BJ (cell line): Measurements from ENCODE around the gene FCSK. TPM values are rescaled to one million over a fixed set of nuclear protein-coding genes. Genes with fewer than 3 reads are reported as not detected.
A peak's percentile ranks its signal among the peaks of the same experiment; 100 is the strongest.

Source experiments
- CTCF ChIA-PET: fragments of 350-600 bp; formaldehyde crosslinking; extraction: SDS; loops from one replicate; lab custom pipeline; 2021; ENCODE audit warnings: antibody characterized with exemption, inconsistent platforms; lab: Yijun Ruan, JAX
- POLR2A ChIA-PET: fragments of 300-600 bp; sonication (Branson Sonifier 250); formaldehyde crosslinking; extraction: SDS; loops from one replicate; lab custom pipeline; 2021; ENCODE audit warnings: antibody characterized with exemption; lab: Charles Lee
- DNase-seq: peaks from one replicate; pipeline ENCODE4 v3.0.0-alpha.2; 2011; ENCODE audit warnings: low read depth
- H3K27me3 ChIP-seq: 2 replicates; pipeline ENCODE4 v1.6.0; 2011; ENCODE audit warnings: low read length; ENCODE audit not compliant: control insufficient read depth, insufficient read depth
- H3K36me3 ChIP-seq: 2 replicates; pipeline ENCODE4 v1.5.1; 2011; ENCODE audit warnings: low read length; ENCODE audit not compliant: control insufficient read depth, insufficient read depth
- H3K4me3 ChIP-seq: 2 replicates; pipeline ENCODE4 v1.5.1; 2011; ENCODE audit warnings: low read depth, mild to moderate bottlenecking, control low read depth, low read length
- CTCF ChIP-seq: IDR thresholded peaks from 2 replicates; pipeline ENCODE4 v1.5.1; 2011; ENCODE audit warnings: low read depth, mild to moderate bottlenecking, control low read depth, inconsistent platforms, low read length, moderate library complexity; ENCODE audit not compliant: insufficient read depth
- polyA plus RNA-seq: library from polyadenylated mRNA; depleted of rRNA; stranded (reverse); fragments of >200 nt; gene quantifications from 2 replicates; pipeline ENCODE4 v1.2.3, GENCODE V29; 2011

The FCSK gene
- polyA plus RNA-seq, 1 experiment = 9.0 TPM

GRCh38 chr16:70467608-70468007, 13.2 kb downstream of the FCSK start:
- ChIA-PET CTCF (no interaction called here), POLR2A (no interaction called here)
- no peak for DNase-seq

GRCh38 chr16:70468776-70469525, 14.6 kb downstream of the FCSK start:
- H3K36me3 ChIP-seq = peaks cover 5% of the 10 kb centered on the region
- H3K4me3 ChIP-seq = no peak overlapping the region
- ChIA-PET CTCF (no interaction called here), POLR2A (no interaction called here)
- TF ChIP-seq CTCF = no peak
- DNase-seq = no peak
- H3K27me3 ChIP-seq = no peaks in the 10 kb centered on the region

More at GRCh38 chr16:70467608-70468007, 13.2 kb downstream of the FCSK start:
- Histone ChIP-seq H3K4me3 (no peak overlapping the region), H3K27me3 (no peaks in the 10 kb centered on the region), H3K36me3 (peaks cover 4% of the 10 kb centered on the region)
- TF ChIP-seq CTCF = no peak

- no peaks in the 10 kb centered on the region for H3K27me3 ChIP-seq
- H3K36me3 ChIP-seq = peaks cover 4% of the 10 kb centered on the region
- TF ChIP-seq CTCF = no peak
- no peak overlapping the region for H3K4me3 ChIP-seq
- no peak for DNase-seq
- ChIA-PET CTCF (interaction anchor here (0.8 to 1.5 kb wide), 8 partner anchors 10 to 110 kb away, joined by 3 to 8 read pairs (median 4); partner anchors contain the start of gene FCSK), POLR2A (no interaction called here)
Observed at GRCh38 chr16:70470141-70470926, 15.9 kb downstream of the FCSK start.

- peaks cover 5% of the 10 kb centered on the region for H3K36me3 ChIP-seq
- peak; percentile 53 for TF ChIP-seq CTCF
- ChIA-PET CTCF (interaction anchor here (0.7 to 1.5 kb wide), 10 partner anchors 10 to 111 kb away, joined by 3 to 8 read pairs (median 3); partner anchors contain the start of gene FCSK), POLR2A (interaction anchor here (0.6 kb wide), 1 partner anchor 88 kb away, joined by 6 read pairs; no protein-coding TSS in a partner anchor)
- no peak overlapping the region for H3K4me3 ChIP-seq
- no peaks in the 10 kb centered on the region for H3K27me3 ChIP-seq
- DNase-seq = no peak
Observed at GRCh38 chr16:70470927-70471341, 16.5 kb downstream of the FCSK start.
